ENCODE measurements around the gene FILIP1. TPM values are rescaled to one million over a fixed set of nuclear protein-coding genes. Genes with fewer than 3 reads are reported as not detected.

Gene FILIP1
- total and polyA plus RNA-seq, 2 of the 4 experiments (the other 2 are of a cell fraction) = under 0.01 to 0.03 TPM

DNA sequence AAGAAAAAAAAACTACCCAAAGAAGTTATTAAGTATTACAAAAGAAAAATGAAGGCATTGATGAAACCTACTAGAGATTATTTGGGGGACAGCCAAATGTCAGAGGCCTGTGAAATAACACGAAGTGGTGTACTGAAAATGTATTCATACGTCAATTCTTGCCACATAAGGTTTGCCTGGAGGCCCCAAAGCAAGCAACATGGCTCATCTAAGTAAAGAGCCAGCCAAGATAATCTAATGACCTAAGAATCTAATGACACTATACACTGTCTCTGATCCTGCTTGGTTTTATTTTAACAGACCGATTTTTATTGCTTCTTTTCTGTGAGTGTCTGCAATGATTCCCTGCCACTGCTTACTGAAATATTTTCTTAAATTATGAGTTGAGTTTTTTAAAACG is 34.7 kb downstream of the FILIP1 start:
- DNase-seq (peak; percentile 71), ATAC-seq (ENCODE audit: low read depth) (peak; percentile 21; the same call in 1 of the 2 replicates)
- Histone ChIP-seq H2BK15ac (ENCODE audit: low read depth, low read length) (no peak overlapping the region), H3K14ac (replicated peaks; ENCODE audit: low read depth, low read length) (no peak overlapping the region), H3K56ac (ENCODE audit: extremely low read depth, insufficient read depth, low read length) (no peak overlapping the region), H2BK5ac (ENCODE audit: low read depth, low read length, poor library complexity, severe bottlenecking) (no peak overlapping the region), H2BK20ac (ENCODE audit: low read depth, low read length) (no peak overlapping the region), H4K8ac (ENCODE audit: low read depth in 2 of 2, low read length in 2 of 2) (no peak overlapping the region), H3K4me2 (ENCODE audit: low read depth, low read length) (no peak overlapping the region), H3K36me3 (ENCODE audit: control insufficient read depth, insufficient read depth, low read length) (no peaks in the 10 kb centered on the region), H4K20me1 (ENCODE audit: insufficient read depth, low read length) (no peaks in the 10 kb centered on the region), H4K5ac (ENCODE audit: low read depth, low read length) (no peak overlapping the region), H3K4me1 (ENCODE audit: control insufficient read depth, insufficient read depth, low read length) (peaks cover 2% of the 10 kb centered on the region; the same call in 1 of the 2 replicates), H3K4me3 (ENCODE audit: insufficient read depth, low read depth, low read length) (no peak overlapping the region), H3K9me1 (ENCODE audit: insufficient read depth, low read length) (0 out of 2 replicates have a peak, but pooled peaks cover 3% of the 10 kb centered on the region), H3K27me3 (ENCODE audit: control insufficient read depth, insufficient read depth, low read length) (no peaks in the 10 kb centered on the region), H3K27ac (ENCODE audit: insufficient read depth, low read length) (no peak overlapping the region), H3K23ac (ENCODE audit: low read depth, low read length) (no peak overlapping the region), H3K18ac (ENCODE audit: low read depth, low read length) (no peak overlapping the region), H2BK120ac (ENCODE audit: low read depth, low read length) (no peak overlapping the region), H2AK9ac (replicated peaks; ENCODE audit: low read depth, low read length, poor library complexity) (no peak overlapping the region), H3K79me1 (ENCODE audit: low read depth in 1 of 2, low read length in 2 of 2) (no peaks in the 10 kb centered on the region), H2AFZ (replicated peaks; ENCODE audit: low read length, poor library complexity) (no peak overlapping the region), H4K91ac (ENCODE audit: insufficient read depth, low read depth, low read length) (no peak overlapping the region), H3K9ac (ENCODE audit: low read depth, low read length) (no peak overlapping the region), H3K9me3 (ENCODE audit: control insufficient read depth, insufficient read depth, low read length) (no peaks in the 10 kb centered on the region), H2AK5ac (ENCODE audit: low read depth, low read length) (no peak overlapping the region), H3K4ac (ENCODE audit: low read depth, low read length) (no peak overlapping the region)
- ChIA-PET POLR2A (ENCODE audit: unreplicated experiment) (no interaction called here), CTCF (no interaction called here)
- dilution Hi-C loops (cut with HindIII; ENCODE audit: low sequenced_read_pairs, unreplicated experiment) = no loop called here
- intact Hi-C loops (cut with micrococcal nuclease) = no loop called here
- BruUV-seq (replicated peaks) = no TSS peak
- in situ Hi-C loops (cut with MboI; ENCODE audit: low sequenced_read_pairs) = no loop called here
- WGBS, 2 experiments (ENCODE audit: extremely low coverage in 2 of 2, insufficient read length in 1 of 2) = 0% methylated on average over 1 of the region's 4 CpGs; no CpG with 5 or more reads in 1 of the 2 experiments
- TF ChIP-seq NFE2L2 (IDR thresholded peaks at IDR 0.05; ENCODE audit: low read depth, low read length) = no peak
- peak; percentile 21; the same call in 1 of the 2 replicates for TF ChIP-seq CEBPB (IDR thresholded peaks at IDR 0.05; ENCODE audit: low read depth, low read length)

Measured in IMR-90 (cell line).